H9 (cell line): ENCODE measurements around the gene ANO9. TPM values are rescaled to one million over a fixed set of nuclear protein-coding genes. Genes with fewer than 3 reads are reported as not detected.

Source experiments
- DNase-seq: peaks from one replicate; pipeline ENCODE4 v3.0.0-alpha.2; 2017
- H2AFZ ChIP-seq: one replicate; pipeline ENCODE4 v1.6.1; 2013; ENCODE audit warnings: mild to moderate bottlenecking, low read length, control low read depth, moderate library complexity
- H2AK5ac ChIP-seq: 2 replicates; pipeline ENCODE4 v1.6.1; 2013; ENCODE audit warnings: low read length, control low read depth, mixed read lengths; ENCODE audit not compliant: insufficient read length
- H2BK120ac ChIP-seq: one replicate; pipeline ENCODE4 v1.6.1; 2013; ENCODE audit warnings: low read depth, mild to moderate bottlenecking, low read length, control low read depth, inconsistent platforms; ENCODE audit not compliant: poor library complexity, severe bottlenecking
- H2BK12ac ChIP-seq: 2 replicates; pipeline ENCODE4 v1.6.1; 2013; ENCODE audit warnings: low read length, control low read depth, mixed read lengths, low read depth; ENCODE audit not compliant: insufficient read length
- H2BK15ac ChIP-seq: 2 replicates; pipeline ENCODE4 v1.6.1; 2013; ENCODE audit warnings: low read depth, low read length, control low read depth
- H2BK20ac ChIP-seq: one replicate; pipeline ENCODE4 v1.6.1; 2013; ENCODE audit warnings: low read depth, mild to moderate bottlenecking, low read length, control low read depth, inconsistent platforms; ENCODE audit not compliant: poor library complexity, severe bottlenecking
- H2BK5ac ChIP-seq: 2 replicates; pipeline ENCODE4 v1.6.1; 2013; ENCODE audit warnings: low read length, control low read depth, mixed read lengths; ENCODE audit not compliant: insufficient read length
- H3K14ac ChIP-seq: 2 replicates; pipeline ENCODE4 v1.6.1; 2013; ENCODE audit warnings: low read length, control low read depth; ENCODE audit not compliant: insufficient read depth
- H3K18ac ChIP-seq: 2 replicates; pipeline ENCODE4 v1.6.1; 2013; ENCODE audit warnings: low read depth, mild to moderate bottlenecking, mixed read lengths, low read length, control low read depth; ENCODE audit not compliant: insufficient read length
- H3K23ac ChIP-seq: 2 replicates; pipeline ENCODE4 v1.6.1; 2013; ENCODE audit warnings: low read length, control low read depth, mixed read lengths, low read depth; ENCODE audit not compliant: insufficient read length
- H3K23me2 ChIP-seq: 2 replicates; pipeline ENCODE4 v1.6.1; 2013; ENCODE audit warnings: low read depth, mild to moderate bottlenecking, mixed read lengths, low read length, control low read depth; ENCODE audit not compliant: insufficient read length, poor library complexity, severe bottlenecking
- H3K27ac ChIP-seq: 2 replicates; pipeline ENCODE4 v1.5.1; 2013; ENCODE audit warnings: low read length, control low read depth, mixed read lengths, low read depth; ENCODE audit not compliant: insufficient read length
- H3K27me3 ChIP-seq: 2 replicates; pipeline ENCODE4 v1.6.1; 2013; ENCODE audit warnings: low read length, control low read depth, inconsistent platforms; ENCODE audit not compliant: insufficient read depth
- H3K4ac ChIP-seq: 2 replicates; pipeline ENCODE4 v1.6.1; 2013; ENCODE audit warnings: low read depth, mild to moderate bottlenecking, control low read depth, inconsistent platforms, low read length, moderate library complexity
- H3K4me1 ChIP-seq: 2 replicates; pipeline ENCODE4 v1.6.1; 2013; ENCODE audit warnings: low read length, control low read depth, inconsistent platforms; ENCODE audit not compliant: insufficient read depth
- H3K4me2 ChIP-seq: 2 replicates; pipeline ENCODE4 v1.6.1; 2013; ENCODE audit warnings: low read length, control low read depth, mixed read lengths; ENCODE audit not compliant: insufficient read length, insufficient read depth
- H3K56ac ChIP-seq: 2 replicates; pipeline ENCODE4 v1.6.1; 2013; ENCODE audit warnings: low read depth, mild to moderate bottlenecking, mixed read lengths, low read length, control low read depth; ENCODE audit not compliant: insufficient read length
- H3K79me1 ChIP-seq: 2 replicates; pipeline ENCODE4 v1.6.1; 2013; ENCODE audit warnings: low read depth, mild to moderate bottlenecking, moderate library complexity, low read length, control low read depth, inconsistent platforms; ENCODE audit not compliant: insufficient read depth, poor library complexity, severe bottlenecking
- H3K79me2 ChIP-seq: 2 replicates; pipeline ENCODE4 v1.6.1; 2013; ENCODE audit warnings: low read length, control low read depth, inconsistent platforms; ENCODE audit not compliant: insufficient read depth
- H3K9ac ChIP-seq: 2 replicates; pipeline ENCODE4 v1.6.1; 2013; ENCODE audit warnings: low read length, control low read depth, mixed read lengths; ENCODE audit not compliant: insufficient read length; ENCODE audit errors: extremely low read depth
- H3K9me3 ChIP-seq: one replicate; pipeline ENCODE4 v1.6.1; 2013; ENCODE audit warnings: low read depth, low read length, inconsistent platforms; ENCODE audit not compliant: control insufficient read depth
- H3T11ph ChIP-seq: one replicate; pipeline ENCODE4 v1.6.1; 2013; ENCODE audit warnings: mild to moderate bottlenecking, low read length, control low read depth, inconsistent platforms
- H4K20me1 ChIP-seq: one replicate; pipeline ENCODE4 v1.6.1; 2013; ENCODE audit not compliant: control insufficient read depth, insufficient read length, insufficient read depth
- H4K5ac ChIP-seq: 2 replicates; pipeline ENCODE4 v1.6.1; 2013; ENCODE audit warnings: low read depth, mild to moderate bottlenecking, mixed read lengths, low read length, control low read depth; ENCODE audit not compliant: insufficient read length
- H4K8ac ChIP-seq: replicated peaks from 2 replicates; pipeline ENCODE4 v1.6.1; 2013; ENCODE audit warnings: low read length, control low read depth, mixed read lengths, low read depth; ENCODE audit not compliant: insufficient read length
- H4K91ac ChIP-seq: 2 replicates; pipeline ENCODE4 v1.6.1; 2013; ENCODE audit warnings: low read depth, mild to moderate bottlenecking, moderate library complexity, mixed read lengths, low read length, control low read depth; ENCODE audit not compliant: insufficient read length
- H3K27ac Mint-ChIP-seq, 3 experiments: 2 replicates in 2 of 3; 3 replicates in 1 of 3; pipeline ENCODE4 v1.8.0; 2020 to 2021; ENCODE audit warnings: mixed read lengths in 3 of 3, mild to moderate bottlenecking in 1 of 3, moderate library complexity in 1 of 3
- H3K27me3 Mint-ChIP-seq: 2 replicates; pipeline ENCODE4 v1.8.0; 2021; ENCODE audit warnings: low read depth, mild to moderate bottlenecking, moderate library complexity, mixed read lengths
- H3K36me3 Mint-ChIP-seq, 3 experiments: 2 replicates in 2 of 3; 3 replicates in 1 of 3; pipeline ENCODE4 v1.8.0; 2020 to 2021; ENCODE audit warnings: low read depth in 3 of 3, mixed read lengths in 3 of 3; ENCODE audit not compliant: insufficient read depth in 1 of 3
- H3K4me1 Mint-ChIP-seq, 2 experiments: 2 replicates each; pipeline ENCODE4 v1.8.0; 2020; ENCODE audit warnings: mixed read lengths in 2 of 2
- H3K4me3 Mint-ChIP-seq, 2 experiments: 2 replicates in 1 of 2; 3 replicates in 1 of 2; pipeline ENCODE4 v1.8.0; 2020 to 2021; ENCODE audit warnings: mild to moderate bottlenecking in 2 of 2, mixed read lengths in 2 of 2, moderate library complexity in 1 of 2
- H3K9me3 Mint-ChIP-seq, 2 experiments: 2 replicates in 1 of 2; 3 replicates in 1 of 2; pipeline ENCODE4 v1.8.0; 2020; ENCODE audit warnings: mild to moderate bottlenecking in 2 of 2, mixed read lengths in 2 of 2, moderate library complexity in 1 of 2
- WGBS: extraction: QIAGEN DNeasy Blood & Tissue Kit; methylation state at CpG from one replicate; pipeline ENCODE4 v1.1.7; 2013; ENCODE audit warnings: missing lambda C conversion rate, low lambda C conversion rate, mixed read lengths; ENCODE audit not compliant: insufficient read length; ENCODE audit errors: extremely low coverage; 5-methylcytosine and 5-hydroxymethylcytosine counted together
- total RNA-seq: library from RNA; stranded (reverse); gene quantifications from 2 replicates; pipeline ENCODE4 v1.2.1, GENCODE V29; 2021
- TF ChIP-seq, protein P1 (sequence below): fragments of 200-600 bp; sonication (generic); conservative IDR thresholded peaks from 3 replicates; pipeline ENCODE4 v1.8.0; 2021; ENCODE audit warnings: antibody characterized with exemption, mild to moderate bottlenecking

The ANO9 gene
- total RNA-seq, 1 experiment from 2014 or later = 13.1 TPM

DNA sequence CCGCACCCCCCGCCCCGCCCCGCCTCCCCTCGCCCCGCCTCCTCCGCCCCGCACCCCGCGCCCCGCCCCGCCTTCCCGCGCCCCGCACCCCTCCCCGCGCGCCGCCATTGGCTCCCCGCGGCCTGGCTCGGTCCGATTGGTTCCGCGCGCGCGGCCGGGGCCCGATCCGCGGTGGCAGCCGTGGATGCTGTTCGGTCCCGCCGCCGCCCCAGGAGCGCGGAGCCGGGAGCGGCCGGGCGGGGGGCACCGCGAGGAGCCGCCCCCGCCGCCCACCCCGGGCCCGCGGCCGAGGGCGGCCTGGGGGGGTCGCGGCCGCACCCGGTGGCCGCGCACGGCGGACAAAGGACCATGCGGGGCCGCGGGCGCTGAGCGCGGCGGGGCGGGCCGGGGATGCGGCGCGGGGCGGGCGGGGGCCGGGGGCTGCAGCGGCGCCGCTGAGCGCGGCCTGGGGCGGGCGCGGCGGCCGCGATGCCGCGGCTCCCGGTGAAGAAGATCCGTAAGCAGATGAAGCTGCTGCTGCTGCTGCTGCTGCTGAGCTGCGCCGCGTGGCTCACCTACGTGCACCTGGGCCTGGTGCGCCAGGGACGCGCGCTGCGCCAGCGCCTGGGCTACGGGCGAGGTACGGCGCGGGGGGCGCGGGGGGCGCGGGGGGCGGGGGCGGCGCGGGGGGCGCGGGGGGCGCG lies 72.3 kb downstream of the ANO9 start, which contains the start of gene B4GALNT4:
TSS of gene B4GALNT4 (plus strand) at position 164 of the 683 bp plus-strand sequence. CDS start at position 469, 305 bp downstream.
- H4K5ac ChIP-seq = no peak within 1 kb of the TSS
- H3K23me2 ChIP-seq = no peaks in the 10 kb centered on the region
- H3K27ac ChIP-seq = no peak within 1 kb of the TSS
- H3K23ac ChIP-seq = no peak within 1 kb of the TSS
- Mint-ChIP-seq H3K4me1 (peaks cover 20 to 27% of the 10 kb centered on the region in 2 experiments), H3K27me3 (peaks cover 17% of the 10 kb centered on the region), H3K27ac (peak within 1 kb of the TSS; percentile 72 to 95 (median 94); a peak in 6 of 7 replicates), H3K4me3 (peak within 1 kb of the TSS; percentile 77 to 90), H3K9me3 (peaks cover 0 to 4% of the 10 kb centered on the region in 2 experiments; a peak in 3 of 5 replicates), H3K36me3 (peaks cover 28 to 34% (median 29%) of the 10 kb centered on the region in 3 experiments)
- no peak within 1 kb of the TSS for H2AFZ ChIP-seq
- H3K79me1 ChIP-seq = peaks cover 9% of the 10 kb centered on the region
- no peak within 1 kb of the TSS for H3K56ac ChIP-seq
- H3K4me1 ChIP-seq = no peaks in the 10 kb centered on the region
- H2BK20ac ChIP-seq = peak within 1 kb of the TSS; percentile 76
- H2BK5ac ChIP-seq = no peak within 1 kb of the TSS
- H2BK15ac ChIP-seq = no peak within 1 kb of the TSS
- no peak within 1 kb of the TSS for H4K8ac ChIP-seq
- H2AK5ac ChIP-seq = no peak within 1 kb of the TSS
- H3K9me3 ChIP-seq = no peaks in the 10 kb centered on the region
- H3K14ac ChIP-seq = peak within 1 kb of the TSS; percentile 88; the same call in 1 of the 2 replicates
- DNase-seq = no peak
- no peaks in the 10 kb centered on the region for H3K79me2 ChIP-seq
- H3K4ac ChIP-seq = no peak within 1 kb of the TSS
- H3K18ac ChIP-seq = peak within 1 kb of the TSS; percentile 92
- TF ChIP-seq, protein P1, sequence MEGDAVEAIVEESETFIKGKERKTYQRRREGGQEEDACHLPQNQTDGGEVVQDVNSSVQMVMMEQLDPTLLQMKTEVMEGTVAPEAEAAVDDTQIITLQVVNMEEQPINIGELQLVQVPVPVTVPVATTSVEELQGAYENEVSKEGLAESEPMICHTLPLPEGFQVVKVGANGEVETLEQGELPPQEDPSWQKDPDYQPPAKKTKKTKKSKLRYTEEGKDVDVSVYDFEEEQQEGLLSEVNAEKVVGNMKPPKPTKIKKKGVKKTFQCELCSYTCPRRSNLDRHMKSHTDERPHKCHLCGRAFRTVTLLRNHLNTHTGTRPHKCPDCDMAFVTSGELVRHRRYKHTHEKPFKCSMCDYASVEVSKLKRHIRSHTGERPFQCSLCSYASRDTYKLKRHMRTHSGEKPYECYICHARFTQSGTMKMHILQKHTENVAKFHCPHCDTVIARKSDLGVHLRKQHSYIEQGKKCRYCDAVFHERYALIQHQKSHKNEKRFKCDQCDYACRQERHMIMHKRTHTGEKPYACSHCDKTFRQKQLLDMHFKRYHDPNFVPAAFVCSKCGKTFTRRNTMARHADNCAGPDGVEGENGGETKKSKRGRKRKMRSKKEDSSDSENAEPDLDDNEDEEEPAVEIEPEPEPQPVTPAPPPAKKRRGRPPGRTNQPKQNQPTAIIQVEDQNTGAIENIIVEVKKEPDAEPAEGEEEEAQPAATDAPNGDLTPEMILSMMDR = no peak
- H3K27me3 ChIP-seq = no peaks in the 10 kb centered on the region
- no peaks in the 10 kb centered on the region for H4K20me1 ChIP-seq
- no CpG with 5 or more reads among the region's 118 CpGs for WGBS
- no peak within 1 kb of the TSS for H3T11ph ChIP-seq
- H2BK120ac ChIP-seq = no peak within 1 kb of the TSS
- H3K4me2 ChIP-seq = peak within 1 kb of the TSS; percentile 69
- H3K9ac ChIP-seq = peak within 1 kb of the TSS; percentile 39
- no peak within 1 kb of the TSS for H2BK12ac ChIP-seq
- H4K91ac ChIP-seq = no peak within 1 kb of the TSS
